Measurements from ENCODE around the gene MMP11. TPM values are rescaled to one million over a fixed set of nuclear protein-coding genes. Genes with fewer than 3 reads are reported as not detected.

Gene MMP11
- total RNA-seq, 1 donor from 2014 or later: 0.73 TPM

DNA sequence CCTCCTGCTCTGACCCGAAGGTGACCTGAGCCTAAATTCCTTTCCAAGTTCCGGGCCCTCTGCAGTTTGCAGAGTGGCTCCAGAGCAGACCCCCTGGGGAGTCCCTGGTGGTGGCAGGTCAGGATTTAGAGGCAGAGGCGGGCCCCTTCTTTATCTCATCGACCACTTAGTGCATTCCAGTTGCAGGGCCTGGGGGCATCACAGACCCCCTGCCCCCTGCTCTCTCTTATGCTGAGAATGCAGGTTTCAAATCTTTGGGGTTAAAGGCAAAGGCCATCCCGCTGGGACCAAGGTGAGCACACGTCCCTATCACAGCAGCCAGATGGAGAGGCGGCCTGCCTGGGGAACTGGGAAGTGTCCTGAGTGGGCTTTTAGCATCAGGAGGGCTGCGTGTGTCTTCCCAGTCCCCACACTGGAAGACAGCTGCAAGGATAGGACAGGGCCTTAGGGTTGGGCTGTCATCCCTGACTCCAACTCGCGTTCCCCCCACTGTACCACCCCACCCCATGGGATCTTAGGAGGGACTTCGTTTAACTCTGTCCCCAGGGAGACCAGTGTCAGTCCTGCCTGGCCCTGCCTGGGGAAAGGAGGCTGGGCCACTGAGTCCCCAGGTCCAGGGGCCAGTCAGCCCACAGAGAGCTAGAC lies 54.8 kb downstream of the MMP11 start:
- intact Hi-C loops (cut with micrococcal nuclease): no loop called here

GRCh38 chr22:23828800-23829680 lies 56.4 kb downstream of the MMP11 start:
- intact Hi-C loops (cut with micrococcal nuclease): no loop called here

GRCh38 chr22:23829845-23830372 lies 57.3 kb downstream of the MMP11 start:
- intact Hi-C loops (cut with micrococcal nuclease): no loop called here

- intact Hi-C loops (cut with micrococcal nuclease): no loop called here
Observed at GRCh38 chr22:23831261-23831660, 58.6 kb downstream of the MMP11 start.

GRCh38 chr22:23831781-23832180 lies 59.1 kb downstream of the MMP11 start:
- intact Hi-C loops (cut with micrococcal nuclease): no loop called here

DNA sequence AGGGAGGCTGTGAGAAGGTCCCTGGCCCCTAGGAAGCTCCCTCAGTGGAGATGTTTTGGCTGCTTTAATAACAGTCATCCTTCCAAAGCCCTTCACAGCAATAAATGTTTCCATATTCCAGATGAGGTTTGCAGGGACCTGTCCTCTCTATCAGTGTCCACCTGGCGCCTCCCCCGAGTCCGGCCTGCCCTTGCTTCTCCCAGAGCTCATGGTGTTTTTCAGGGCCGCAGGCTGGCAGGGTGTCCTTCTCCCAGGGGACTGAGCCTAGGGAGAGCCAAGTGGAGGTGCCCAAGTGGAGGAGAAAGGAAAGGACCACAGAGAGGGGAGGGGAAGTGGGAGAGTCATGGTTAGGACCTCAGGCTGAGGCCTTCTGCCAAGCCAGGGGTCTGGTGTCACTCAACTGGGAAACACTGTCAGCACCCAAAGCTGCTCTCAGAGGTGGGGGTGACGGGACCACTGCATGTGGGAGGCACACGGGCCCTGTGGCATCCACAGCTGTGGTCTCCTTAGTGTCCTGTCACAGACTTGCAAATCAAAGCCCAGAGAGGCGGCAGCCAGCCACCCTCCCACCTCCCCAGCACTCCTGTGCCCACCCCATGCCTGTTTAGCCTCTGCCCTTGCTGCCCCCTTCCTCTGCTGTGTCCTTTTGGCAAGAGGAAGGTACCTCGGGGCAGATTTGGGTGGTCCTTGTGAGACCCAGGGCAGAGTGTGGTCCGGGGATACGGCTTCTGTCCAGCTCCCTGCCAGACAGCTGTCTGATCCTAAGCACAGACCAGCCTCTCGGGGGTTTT lies 59.8 kb downstream of the MMP11 start:
- intact Hi-C loops (cut with micrococcal nuclease): no loop called here

GRCh38 chr22:23833017-23833751 lies 60.5 kb downstream of the MMP11 start:
- intact Hi-C loops (cut with micrococcal nuclease): no loop called here

Other genes starting within 250 kb of the MMP11 start
- 2.0 and 3.4 TPM in 2 replicates for gene IGLL1, start 192.6 kb upstream of the MMP11 start, total RNA-seq
- gene DRICH1, start 140.5 kb upstream of the MMP11 start, total RNA-seq: 1.2 and 1.4 TPM in 2 replicates
- 31.4 and 34.7 TPM in 2 replicates for gene RGL4, start 81.8 kb upstream of the MMP11 start, total RNA-seq
- gene ZNF70, start 21.7 kb upstream of the MMP11 start, total RNA-seq: 2.5 and 3.0 TPM in 2 replicates
- not detected in 2 replicates for gene VPREB3, start 18.4 kb upstream of the MMP11 start, total RNA-seq
- 0.32 and 0.57 TPM in 2 replicates for gene C22orf15, start 9.9 kb upstream of the MMP11 start, total RNA-seq
- 52.5 and 59.5 TPM in 2 replicates for gene CHCHD10, start 4.9 kb upstream of the MMP11 start, total RNA-seq
- 82.7 and 89.2 TPM in 2 replicates for gene SMARCB1, start 14.1 kb downstream of the MMP11 start, total RNA-seq
- gene DERL3, start 66.2 kb downstream of the MMP11 start, total RNA-seq: 12.5 and 15.0 TPM in 2 replicates
- gene SLC2A11, start 85.0 kb downstream of the MMP11 start, total RNA-seq: 7.3 and 7.5 TPM in 2 replicates
- gene MIF, start 121.5 kb downstream of the MMP11 start, total RNA-seq: 1,011 TPM in 2 replicates
- not detected in 2 replicates for gene GSTT2B, start 188.3 kb downstream of the MMP11 start, total RNA-seq
- gene DDTL, start 194.0 kb downstream of the MMP11 start, total RNA-seq: 4.7 and 5.8 TPM in 2 replicates
- 114 and 117 TPM in 2 replicates for gene DDT, start 201.6 kb downstream of the MMP11 start, total RNA-seq
- gene GSTT2, start 207.3 kb downstream of the MMP11 start, total RNA-seq: 0.18 and 0.41 TPM in 2 replicates
- gene GSTT4, start 232.6 kb downstream of the MMP11 start, total RNA-seq: not detected in 2 replicates
- gene CABIN1, start 238.5 kb downstream of the MMP11 start, total RNA-seq: 116 and 121 TPM in 2 replicates